Fibroblast of lung (primary cell): ENCODE measurements around the gene VWA7.

Experiments
- EZH2 ChIP-seq: IDR thresholded peaks from 2 replicates; pipeline ENCODE4 v1.5.1; 2012; ENCODE audit warnings: low read length, control low read depth, mild to moderate bottlenecking; ENCODE audit errors: missing control alignments
- TF ChIP-seq, protein P1 (sequence below), 2 donors: IDR thresholded peaks in 1 of 2; conservative IDR thresholded peaks in 1 of 2; 1 replicate in 1 of 2; 2 replicates in 1 of 2; pipeline ENCODE4 v1.5.1; 2011 to 2012; ENCODE audit warnings: low read length in 2 of 2, control low read depth in 1 of 2, inconsistent platforms in 1 of 2, low read depth in 1 of 2, mild to moderate bottlenecking in 1 of 2

DNA sequence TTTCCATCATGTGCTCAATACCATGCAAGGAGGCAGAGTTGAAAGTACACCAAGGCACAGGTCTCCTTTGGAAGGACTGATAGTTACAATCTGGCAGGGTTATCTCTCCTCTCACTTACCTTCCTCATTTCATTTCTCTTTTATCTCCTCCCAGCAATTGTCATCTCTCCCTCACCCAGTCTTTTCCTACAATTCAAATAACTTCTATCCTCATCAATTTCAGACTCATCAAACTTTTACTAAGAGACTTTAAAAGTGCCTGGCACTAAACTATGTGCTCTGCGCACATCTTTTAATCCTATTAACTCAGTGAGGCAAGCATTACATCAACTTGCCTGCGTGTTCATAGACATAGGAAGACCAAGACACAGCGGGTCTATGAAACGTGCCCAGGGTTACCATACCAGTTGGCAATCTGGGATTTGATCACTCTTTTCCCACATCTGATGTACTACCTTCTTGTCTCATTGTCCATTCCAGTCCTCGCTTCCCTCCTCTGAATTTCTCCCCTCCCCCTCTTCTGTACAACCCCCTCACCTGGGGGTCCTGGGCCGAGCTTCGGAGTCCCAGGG is 17.3 kb upstream of the VWA7 start:
- TF ChIP-seq, protein P1, sequence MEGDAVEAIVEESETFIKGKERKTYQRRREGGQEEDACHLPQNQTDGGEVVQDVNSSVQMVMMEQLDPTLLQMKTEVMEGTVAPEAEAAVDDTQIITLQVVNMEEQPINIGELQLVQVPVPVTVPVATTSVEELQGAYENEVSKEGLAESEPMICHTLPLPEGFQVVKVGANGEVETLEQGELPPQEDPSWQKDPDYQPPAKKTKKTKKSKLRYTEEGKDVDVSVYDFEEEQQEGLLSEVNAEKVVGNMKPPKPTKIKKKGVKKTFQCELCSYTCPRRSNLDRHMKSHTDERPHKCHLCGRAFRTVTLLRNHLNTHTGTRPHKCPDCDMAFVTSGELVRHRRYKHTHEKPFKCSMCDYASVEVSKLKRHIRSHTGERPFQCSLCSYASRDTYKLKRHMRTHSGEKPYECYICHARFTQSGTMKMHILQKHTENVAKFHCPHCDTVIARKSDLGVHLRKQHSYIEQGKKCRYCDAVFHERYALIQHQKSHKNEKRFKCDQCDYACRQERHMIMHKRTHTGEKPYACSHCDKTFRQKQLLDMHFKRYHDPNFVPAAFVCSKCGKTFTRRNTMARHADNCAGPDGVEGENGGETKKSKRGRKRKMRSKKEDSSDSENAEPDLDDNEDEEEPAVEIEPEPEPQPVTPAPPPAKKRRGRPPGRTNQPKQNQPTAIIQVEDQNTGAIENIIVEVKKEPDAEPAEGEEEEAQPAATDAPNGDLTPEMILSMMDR (conservative IDR thresholded peaks at IDR 0.05 in 1 of 2, IDR thresholded peaks at IDR 0.05 in 1 of 2; ENCODE audit: low read depth in 1 of 2, low read length in 2 of 2), result no peak
- TF ChIP-seq EZH2, result no peak
